Measurements from ENCODE around the gene LTO1. TPM values are rescaled to one million over a fixed set of nuclear protein-coding genes. Genes with fewer than 3 reads are reported as not detected.
A peak's percentile ranks its signal among the peaks of the same experiment; 100 is the strongest.

The LTO1 gene
- total and polyA plus RNA-seq, 2 of the 13 experiments (the other 11 are each of a cell fraction or from before 2014, with no cell fraction given) = 11.8 to 15.0 TPM

GRCh38 chr11:69667619-69668604, 7.2 kb downstream of the LTO1 start (continued):
- TF ChIP-seq ARID4A (CRISPR knock-in tag; IDR thresholded peaks at IDR 0.05; ENCODE audit: borderline replicate concordance) (peak; percentile 63; the same call in 1 of the 2 replicates), SNAI1 (CRISPR knock-in tag; IDR thresholded peaks at IDR 0.05; ENCODE audit: borderline replicate concordance) (0 out of 2 replicates have a peak, but pooled peaks have one; percentile 31), ZHX2 (IDR thresholded peaks at IDR 0.05; ENCODE audit: low read depth) (peak; percentile 44; the same call in 1 of the 2 replicates), ZHX2 (CRISPR knock-in tag; IDR thresholded peaks at IDR 0.05; ENCODE audit: borderline replicate concordance) (no peak), ZFP91 (CRISPR knock-in tag; IDR thresholded peaks at IDR 0.05; ENCODE audit: borderline replicate concordance) (peak; percentile 56; the same call in 1 of the 2 replicates), ATF7-NPFF (CRISPR knock-in tag; IDR thresholded peaks at IDR 0.05; ENCODE audit: low read depth) (peak; percentile 91; the same call in 1 of the 2 replicates), BCL3 (CRISPR knock-in tag; IDR thresholded peaks at IDR 0.05) (peak; percentile 67; the same call in 1 of the 2 replicates), ZFP90 (CRISPR knock-in tag; IDR thresholded peaks at IDR 0.05; ENCODE audit: borderline replicate concordance) (0 out of 2 replicates have a peak, but pooled peaks have one; percentile 21), RXRB (CRISPR knock-in tag; IDR thresholded peaks at IDR 0.05; ENCODE audit: borderline replicate concordance) (peak; percentile 91), SMYD3 (CRISPR knock-in tag; IDR thresholded peaks at IDR 0.05) (0 out of 2 replicates have a peak, but pooled peaks have one; percentile 49), MAX (IDR thresholded peaks at IDR 0.05) (peak; percentile 98), RELA (CRISPR knock-in tag; IDR thresholded peaks at IDR 0.05) (no peak), FLYWCH1 (CRISPR knock-in tag; IDR thresholded peaks at IDR 0.05) (no peak)

All from HepG2 (cell line).